PC-3 (cell line): Measurements from ENCODE around the gene BEST3. TPM values are rescaled to one million over a fixed set of nuclear protein-coding genes. Genes with fewer than 3 reads are reported as not detected.

Source experiments
- ATAC-seq: fragments of 200-7000 bp; cut with Tn5 transposase; 2 replicates; pipeline ENCODE4 v1.9.1; 2020; ENCODE audit warnings: mild to moderate bottlenecking, moderate library complexity
- BruUV-seq: library from RNA; stranded (reverse); fragments of 400-500 nt; replicated peaks from 2 replicates; lab custom pipeline; 2021; lab: Mats Ljungman, UMichigan
- CTCF ChIA-PET: fragments of 300-600 bp; sonication (Branson Sonifier 250); formaldehyde crosslinking; loops from one replicate; lab custom pipeline; 2022; ENCODE audit warnings: antibody characterized with exemption; lab: Charles Lee
- POLR2A ChIA-PET: fragments of 300-600 bp; sonication (Branson Sonifier 250); formaldehyde crosslinking; loops from one replicate; lab custom pipeline; 2022; ENCODE audit warnings: antibody characterized with exemption; ENCODE audit not compliant: unreplicated experiment; lab: Charles Lee
- DNase-seq: peaks from one replicate; pipeline ENCODE4 v3.0.0-alpha.2; 2015
- H2AFZ ChIP-seq: fragments of 300-600 bp; sonication (generic); 2 replicates; pipeline ENCODE4 v1.6.0; 2016; ENCODE audit warnings: antibody characterized with exemption, low read length
- H3F3A ChIP-seq: fragments of 300-600 bp; sonication (generic); one replicate; pipeline ENCODE4 v1.6.0; 2017; ENCODE audit warnings: antibody characterized with exemption, low read length, control low read depth, mild to moderate bottlenecking; ENCODE audit not compliant: unreplicated experiment
- H3K27ac ChIP-seq: fragments of 300-600 bp; sonication (generic); 2 replicates; pipeline ENCODE4 v1.5.1; 2016; ENCODE audit warnings: mild to moderate bottlenecking, low read length
- H3K27me3 ChIP-seq: fragments of 300-600 bp; sonication (generic); 2 replicates; pipeline ENCODE4 v1.6.1; 2016; ENCODE audit warnings: low read length, mixed read lengths
- H3K36me3 ChIP-seq: fragments of 300-600 bp; sonication (generic); 2 replicates; pipeline ENCODE4 v1.6.1; 2016; ENCODE audit warnings: low read depth, mixed run types, low read length, mixed read lengths
- H3K4me1 ChIP-seq: fragments of 300-600 bp; sonication (generic); 2 replicates; pipeline ENCODE4 v1.5.1; 2016; ENCODE audit warnings: low read length; ENCODE audit not compliant: insufficient read depth
- H3K4me2 ChIP-seq: fragments of 300-600 bp; sonication (generic); 2 replicates; pipeline ENCODE4 v1.6.0; 2016; ENCODE audit warnings: low read length
- H3K4me3 ChIP-seq: fragments of 300-600 bp; sonication (generic); 2 replicates; pipeline ENCODE4 v1.5.1; 2016; ENCODE audit warnings: mild to moderate bottlenecking, low read length, mixed read lengths
- H3K79me2 ChIP-seq: fragments of 300-600 bp; sonication (generic); 2 replicates; pipeline ENCODE4 v1.6.1; 2017; ENCODE audit warnings: low read length, mixed read lengths
- H3K9ac ChIP-seq: fragments of 300-600 bp; sonication (generic); 2 replicates; pipeline ENCODE4 v1.6.0; 2016; ENCODE audit warnings: mild to moderate bottlenecking, low read length
- H3K9me2 ChIP-seq: fragments of 300-600 bp; sonication (generic); replicated peaks from 2 replicates; pipeline ENCODE4 v1.6.1; 2016; ENCODE audit warnings: mixed run types, low read length, mixed read lengths
- H3K9me3 ChIP-seq: fragments of 300-600 bp; sonication (generic); 2 replicates; pipeline ENCODE4 v1.6.1; 2016; ENCODE audit warnings: low read length, mixed read lengths
- H4K20me1 ChIP-seq: fragments of 300-600 bp; sonication (generic); 2 replicates; pipeline ENCODE4 v1.6.1; 2016; ENCODE audit warnings: low read length, mixed read lengths
- CTCF ChIP-seq: fragments of 300-600 bp; sonication (generic); conservative IDR thresholded peaks from 2 replicates; pipeline ENCODE4 v1.5.1; 2017; ENCODE audit warnings: antibody characterized with exemption, low read depth, mild to moderate bottlenecking, low read length
- EZH2 ChIP-seq: fragments of 300-600 bp; sonication (generic); IDR thresholded peaks from one replicate; pipeline ENCODE4 v1.6.1; 2017; ENCODE audit warnings: antibody characterized with exemption, mild to moderate bottlenecking, low read length; ENCODE audit not compliant: unreplicated experiment
- EZH2phosphoT487 ChIP-seq: fragments of 300-600 bp; sonication (generic); IDR thresholded peaks from 2 replicates; pipeline ENCODE4 v1.6.1; 2018; ENCODE audit warnings: mild to moderate bottlenecking, antibody characterized with exemption, low read length, borderline replicate concordance
- intact Hi-C: fragments of 100-400 bp; cut with micrococcal nuclease; formaldehyde crosslinking; loops from 2 replicates; pipeline ENCODE4 v1.9.0; 2023
- total RNA-seq: library from RNA; depleted of rRNA; stranded (reverse); fragments of >200 nt; gene quantifications from 2 replicates; pipeline ENCODE4 v1.2.3, GENCODE V29; 2014

Gene BEST3
- total RNA-seq, 1 experiment from 2014 or later: 0.55 TPM

- H3K79me2 ChIP-seq: no peaks in the 10 kb centered on the region
- ChIA-PET CTCF (no interaction called here), POLR2A (no interaction called here)
- no peaks in the 10 kb centered on the region for H3F3A ChIP-seq
- H3K4me2 ChIP-seq: no peak overlapping the region
- BruUV-seq: no TSS peak
- no peaks in the 10 kb centered on the region for H3K36me3 ChIP-seq
- no peak overlapping the region for H2AFZ ChIP-seq
- H3K4me1 ChIP-seq: no peaks in the 10 kb centered on the region
- intact Hi-C loops: no loop called here
- no peak for ATAC-seq
- no peaks in the 10 kb centered on the region for H4K20me1 ChIP-seq
- H3K27me3 ChIP-seq: no peaks in the 10 kb centered on the region
- no peak for DNase-seq
- no peak overlapping the region for H3K4me3 ChIP-seq
- no peak overlapping the region for H3K9ac ChIP-seq
- no peak overlapping the region for H3K27ac ChIP-seq
- no peaks in the 10 kb centered on the region for H3K9me2 ChIP-seq
- H3K9me3 ChIP-seq: no peaks in the 10 kb centered on the region
- TF ChIP-seq EZH2phosphoT487 (no peak), EZH2 (no peak), CTCF (no peak)
Observed at GRCh38 chr12:69704357-69704756, 5.3 kb upstream of the BEST3 start.

GRCh38 chr12:69703146-69703642 lies 4.1 kb upstream of the BEST3 start:
- no peaks in the 10 kb centered on the region for H3K9me3 ChIP-seq
- ATAC-seq (no peak), DNase-seq (no peak)
- H2AFZ ChIP-seq: no peak overlapping the region
- H3F3A ChIP-seq: no peaks in the 10 kb centered on the region
- no peak overlapping the region for H3K27ac ChIP-seq
- no peak overlapping the region for H3K9ac ChIP-seq
- TF ChIP-seq EZH2 (no peak), CTCF (no peak), EZH2phosphoT487 (no peak)
- CTCF ChIA-PET: no interaction called here
- H3K9me2 ChIP-seq: no peaks in the 10 kb centered on the region
- POLR2A ChIA-PET: no interaction called here
- H3K4me1 ChIP-seq: peaks cover 9% of the 10 kb centered on the region
- intact Hi-C loops: no loop called here
- no peaks in the 10 kb centered on the region for H4K20me1 ChIP-seq
- H3K4me2 ChIP-seq: no peak overlapping the region
- H3K36me3 ChIP-seq: no peaks in the 10 kb centered on the region
- BruUV-seq: no TSS peak
- H3K4me3 ChIP-seq: no peak overlapping the region
- H3K79me2 ChIP-seq: no peaks in the 10 kb centered on the region
- no peaks in the 10 kb centered on the region for H3K27me3 ChIP-seq

GRCh38 chr12:69701826-69702225 lies 2.7 kb upstream of the BEST3 start:
- TF ChIP-seq CTCF: no peak
- no peak for TF ChIP-seq EZH2
- TF ChIP-seq EZH2phosphoT487: no peak

More at GRCh38 chr12:69701826-69702225, 2.7 kb upstream of the BEST3 start:
- Histone ChIP-seq H3F3A (no peaks in the 10 kb centered on the region), H4K20me1 (no peaks in the 10 kb centered on the region), H3K9me2 (no peaks in the 10 kb centered on the region), H3K79me2 (no peaks in the 10 kb centered on the region), H2AFZ (no peak overlapping the region), H3K9me3 (no peaks in the 10 kb centered on the region), H3K9ac (no peak overlapping the region), H3K36me3 (no peaks in the 10 kb centered on the region), H3K4me2 (no peak overlapping the region), H3K4me3 (no peak overlapping the region), H3K27ac (no peak overlapping the region), H3K4me1 (peaks cover 9% of the 10 kb centered on the region), H3K27me3 (no peaks in the 10 kb centered on the region)
- ChIA-PET CTCF (no interaction called here), POLR2A (no interaction called here)
- intact Hi-C loops: no loop called here
- ATAC-seq: no peak
- DNase-seq: no peak
- no TSS peak for BruUV-seq
